HG03039 (cell line): ENCODE measurements around the gene HBZ.
"Not testable (repeated sequence)": the region's sequence is repeated elsewhere in the genome, so short reads cannot be mapped to it uniquely, and the experiment has no call there.

Experiments
- ATAC-seq: cut with Tn5 transposase; IDR thresholded peaks from one replicate; pipeline ENCODE4 v1.9.1; 2021; ENCODE audit warnings: mild to moderate bottlenecking, moderate library complexity; ENCODE audit not compliant: unreplicated experiment

HBZ gene

GRCh38 chr16:152141-153128, at the start of gene HBZ:
Gene HBZ (plus strand): TSS chr16:152644. CDS start chr16:152910, 266 bp downstream.
- no peak for ATAC-seq

- no peak for ATAC-seq
Measured at GRCh38 chr16:104355-104754, 48.1 kb upstream of the HBZ start.

- no peak for ATAC-seq
Measured at GRCh38 chr16:104928-105327, 47.5 kb upstream of the HBZ start.

- no peak for ATAC-seq
Measured at GRCh38 chr16:105521-105920, 46.9 kb upstream of the HBZ start.

GRCh38 chr16:106623-107324, 45.7 kb upstream of the HBZ start:
- no peak for ATAC-seq

GRCh38 chr16:112153-112840, 40.1 kb upstream of the HBZ start:
- ATAC-seq: no peak

GRCh38 chr16:114327-114726, 38.1 kb upstream of the HBZ start:
- no peak for ATAC-seq

GRCh38 chr16:116015-116414, 36.4 kb upstream of the HBZ start:
- ATAC-seq: no peak

GRCh38 chr16:117379-118365, 34.8 kb upstream of the HBZ start:
- ATAC-seq: no peak

- ATAC-seq: no peak
Measured at GRCh38 chr16:118857-119256, 33.6 kb upstream of the HBZ start.

- no peak for ATAC-seq
Measured at GRCh38 chr16:119295-119694, 33.1 kb upstream of the HBZ start.

GRCh38 chr16:119835-120491, 32.5 kb upstream of the HBZ start:
- no peak for ATAC-seq

- ATAC-seq: no peak
Measured at GRCh38 chr16:120756-121155, 31.7 kb upstream of the HBZ start.

GRCh38 chr16:122361-122760, 30.1 kb upstream of the HBZ start:
- ATAC-seq: no peak

- ATAC-seq: not testable (repeated sequence)
Measured at GRCh38 chr16:123558-124350, 28.7 kb upstream of the HBZ start.

GRCh38 chr16:125011-125410, 27.4 kb upstream of the HBZ start:
- ATAC-seq: no peak

- no peak for ATAC-seq
Measured at GRCh38 chr16:129075-129474, 23.4 kb upstream of the HBZ start.

GRCh38 chr16:130533-131173, 21.8 kb upstream of the HBZ start:
- no peak for ATAC-seq
